Left lung (tissue), 10 donors: ENCODE results near the gene ACKR3. TPM values are rescaled to one million over a fixed set of nuclear protein-coding genes. Genes with fewer than 3 reads are reported as not detected.
A peak's percentile ranks its signal among the peaks of the same experiment; 100 is the strongest.

Experiments
- ATAC-seq: fragments of 200-7000 bp; cut with Tn5 transposase; one replicate; pipeline ENCODE4 v1.9.1; 2020; ENCODE audit warnings: moderate library complexity
- DNase-seq, 4 donors: peaks; one replicate each; pipeline ENCODE4 v3.0.0-alpha.2; 2013 to 2020
- H3K27ac ChIP-seq, 2 donors: fragments of 200-600 bp; sonication (generic) in 1 of 2; one replicate each; pipeline versions ENCODE4 v1.5.0 to v1.8.0; 2020 to 2021
- H3K27me3 ChIP-seq, 2 donors: fragments of 200-600 bp; sonication (generic) in 1 of 2; one replicate each; pipeline versions ENCODE4 v1.5.0 to v1.8.0; 2020 to 2021
- H3K36me3 ChIP-seq, 2 donors: fragments of 200-600 bp; sonication (generic) in 1 of 2; one replicate each; pipeline versions ENCODE4 v1.5.0 to v1.8.0; 2020 to 2021
- H3K4me1 ChIP-seq, 2 donors: fragments of 200-600 bp; one replicate each; pipeline ENCODE4 v1.8.0; 2021
- H3K4me3 ChIP-seq, 2 donors: fragments of 200-600 bp; sonication (generic) in 1 of 2; one replicate each; pipeline versions ENCODE4 v1.5.0 to v1.8.0; 2020 to 2021; ENCODE audit warnings: mild to moderate bottlenecking in 1 of 2
- H3K9me3 ChIP-seq, 2 donors: fragments of 200-600 bp; sonication (generic) in 1 of 2; one replicate each; pipeline versions ENCODE4 v1.5.0 to v1.8.0; 2020 to 2021
- CTCF ChIP-seq, 2 donors: fragments of 200-600 bp; sonication (generic) in 1 of 2; IDR thresholded peaks; one replicate each; pipeline versions ENCODE4 v1.5.0 to v1.8.0; 2021; ENCODE audit warnings: antibody characterized with exemption in 2 of 2
- intact Hi-C, 2 donors: fragments of 100-400 bp; cut with DNase I; formaldehyde crosslinking; loops; one replicate each; pipeline versions ENCODE4 v1.11.2 to v1.14.2; 2022
- polyA plus RNA-seq, 6 donors: library from polyadenylated mRNA; unstranded; fragments of 120-200 nt; gene quantifications; one replicate each; pipeline ENCODE4 v1.2.1, GENCODE V29; 2013; ENCODE audit not compliant: insufficient read length in 6 of 6
- total RNA-seq, 2 donors: library from RNA; stranded (reverse); fragmentation: NEBNext Ultra II Directional; extraction: Animal tissue kit (Norgen Biotek cat#: 25700); gene quantifications; one replicate each; pipeline ENCODE4 v1.2.1, GENCODE V29; 2021
- donor health status: DM: no; HTN: yes; CAD: no.
- donor health status: DM: no; HTN: no; CAD: no.

ACKR3 gene
- total and polyA plus RNA-seq, 8 donors, result 9.9 to 49.3 (median 33.3) TPM

GRCh38 chr2:236576087-236576486 is 6.5 kb downstream of the ACKR3 start:
- DNase-seq (peak in 1 of 4 donors; percentile 58), ATAC-seq (no peak)
- Histone ChIP-seq H3K4me3 (no peak overlapping the region), H3K36me3 (peaks cover 0 to 7% of the 10 kb centered on the region in 2 donors), H3K27me3 (no peaks in the 10 kb centered on the region), H3K4me1 (peaks cover 0 to under 1% of the 10 kb centered on the region in 2 donors), H3K27ac (no peak overlapping the region), H3K9me3 (no peaks in the 10 kb centered on the region)
- intact Hi-C loops, result no loop called here
- no peak for TF ChIP-seq CTCF (IDR thresholded peaks at IDR 0.05)

- intact Hi-C loops, result no loop called here
- no peak overlapping the region for H3K27ac ChIP-seq
- peaks cover 0 to 13% of the 10 kb centered on the region in 2 donors for H3K36me3 ChIP-seq
Measured at GRCh38 chr2:236576953-236577352, 7.3 kb downstream of the ACKR3 start.

GRCh38 chr2:236577481-236578410 is 8.1 kb downstream of the ACKR3 start:
- DNase-seq, result no peak
- intact Hi-C loops, result no loop called here
- peaks cover 0 to 13% of the 10 kb centered on the region in 2 donors for H3K36me3 ChIP-seq
- no peak for ATAC-seq
- no peak for TF ChIP-seq CTCF (IDR thresholded peaks at IDR 0.05)
- no peaks in the 10 kb centered on the region for H3K4me1 ChIP-seq
- H3K9me3 ChIP-seq, result no peaks in the 10 kb centered on the region
- H3K27ac ChIP-seq, result no peak overlapping the region
- H3K27me3 ChIP-seq, result no peaks in the 10 kb centered on the region
- H3K4me3 ChIP-seq, result no peak overlapping the region

More at GRCh38 chr2:236576953-236577352, 7.3 kb downstream of the ACKR3 start:
- H3K27me3 ChIP-seq, result no peaks in the 10 kb centered on the region
- ATAC-seq (no peak), DNase-seq (no peak)
- no peaks in the 10 kb centered on the region for H3K9me3 ChIP-seq
- TF ChIP-seq CTCF (IDR thresholded peaks at IDR 0.05), result no peak
- H3K4me1 ChIP-seq, result no peaks in the 10 kb centered on the region
- no peak overlapping the region for H3K4me3 ChIP-seq

- Histone ChIP-seq H3K4me3 (no peak overlapping the region), H3K36me3 (peaks cover 0 to 13% of the 10 kb centered on the region in 2 donors), H3K9me3 (no peaks in the 10 kb centered on the region), H3K4me1 (no peaks in the 10 kb centered on the region), H3K27ac (no peak overlapping the region), H3K27me3 (no peaks in the 10 kb centered on the region)
- no peak for ATAC-seq
- TF ChIP-seq CTCF (IDR thresholded peaks at IDR 0.05), result no peak
- intact Hi-C loops, result no loop called here
- no peak for DNase-seq
Measured at GRCh38 chr2:236578411-236578846, 8.8 kb downstream of the ACKR3 start.

- Histone ChIP-seq H3K36me3 (peaks cover 0 to 13% of the 10 kb centered on the region in 2 donors), H3K4me3 (no peak overlapping the region), H3K9me3 (no peaks in the 10 kb centered on the region), H3K27me3 (no peaks in the 10 kb centered on the region), H3K27ac (no peak overlapping the region), H3K4me1 (no peaks in the 10 kb centered on the region)
- ATAC-seq (no peak), DNase-seq (no peak)
- intact Hi-C loops, result no loop called here
- TF ChIP-seq CTCF (IDR thresholded peaks at IDR 0.05), result no peak
Measured at GRCh38 chr2:236579048-236579745, 9.6 kb downstream of the ACKR3 start.
